ENCODE results near the gene PCDH8.

DNA sequence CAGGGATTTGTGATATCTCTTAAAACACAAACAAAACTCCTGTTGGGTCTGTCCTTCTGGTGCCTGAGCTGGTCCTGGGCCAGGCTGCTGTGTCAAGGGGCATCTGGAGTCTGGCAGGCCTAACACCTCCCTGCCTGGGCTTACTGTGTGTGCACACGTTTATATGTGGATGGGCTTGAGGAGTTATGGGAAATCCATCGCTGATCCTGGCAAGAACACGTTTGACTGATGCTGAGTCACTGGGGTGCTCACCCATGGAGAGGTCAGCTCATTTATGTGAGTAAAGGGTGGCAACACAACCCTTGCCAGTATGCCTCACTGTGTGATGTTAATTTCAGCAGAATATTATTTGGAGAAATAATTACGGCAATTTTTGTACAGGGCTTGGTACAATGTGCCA is 44.5 kb upstream of the PCDH8 start:
- TF ChIP-seq, protein P1, sequence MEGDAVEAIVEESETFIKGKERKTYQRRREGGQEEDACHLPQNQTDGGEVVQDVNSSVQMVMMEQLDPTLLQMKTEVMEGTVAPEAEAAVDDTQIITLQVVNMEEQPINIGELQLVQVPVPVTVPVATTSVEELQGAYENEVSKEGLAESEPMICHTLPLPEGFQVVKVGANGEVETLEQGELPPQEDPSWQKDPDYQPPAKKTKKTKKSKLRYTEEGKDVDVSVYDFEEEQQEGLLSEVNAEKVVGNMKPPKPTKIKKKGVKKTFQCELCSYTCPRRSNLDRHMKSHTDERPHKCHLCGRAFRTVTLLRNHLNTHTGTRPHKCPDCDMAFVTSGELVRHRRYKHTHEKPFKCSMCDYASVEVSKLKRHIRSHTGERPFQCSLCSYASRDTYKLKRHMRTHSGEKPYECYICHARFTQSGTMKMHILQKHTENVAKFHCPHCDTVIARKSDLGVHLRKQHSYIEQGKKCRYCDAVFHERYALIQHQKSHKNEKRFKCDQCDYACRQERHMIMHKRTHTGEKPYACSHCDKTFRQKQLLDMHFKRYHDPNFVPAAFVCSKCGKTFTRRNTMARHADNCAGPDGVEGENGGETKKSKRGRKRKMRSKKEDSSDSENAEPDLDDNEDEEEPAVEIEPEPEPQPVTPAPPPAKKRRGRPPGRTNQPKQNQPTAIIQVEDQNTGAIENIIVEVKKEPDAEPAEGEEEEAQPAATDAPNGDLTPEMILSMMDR (conservative IDR thresholded peaks at IDR 0.05), result no peak
- TF ChIP-seq ZFX (IDR thresholded peaks at IDR 0.05), result no peak

Data from C4-2B (cell line).